Activated CD8-positive, alpha-beta T cell treated with anti-CD3 and anti-CD28 coated beads for 36 hours (primary cell): ENCODE results near the gene CDK4. TPM values are rescaled to one million over a fixed set of nuclear protein-coding genes. Genes with fewer than 3 reads are reported as not detected.

Source experiments
- ATAC-seq: fragments of 200-7000 bp; cut with Tn5 transposase; one replicate; pipeline ENCODE4 v1.10.0; 2021; ENCODE audit warnings: mild to moderate bottlenecking, moderate library complexity
- CTCF ChIA-PET: fragments of 350-600 bp; sonication (Branson Sonifier 250); formaldehyde crosslinking; loops from one replicate; lab custom pipeline; 2021; ENCODE audit warnings: antibody characterized with exemption; lab: Charles Lee
- POLR2A ChIA-PET: fragments of 350-600 bp; sonication (Branson Sonifier 250); formaldehyde crosslinking; loops from one replicate; lab custom pipeline; 2021; ENCODE audit warnings: antibody characterized with exemption; lab: Charles Lee
- DNase-seq: peaks from one replicate; pipeline ENCODE4 v3.0.0-alpha.2; 2020
- H3K27ac Mint-ChIP-seq: one replicate; pipeline ENCODE4 v1.8.0; 2021; ENCODE audit warnings: mild to moderate bottlenecking, mixed read lengths
- H3K27me3 Mint-ChIP-seq: one replicate; pipeline ENCODE4 v1.8.0; 2021; ENCODE audit warnings: mixed read lengths
- H3K36me3 Mint-ChIP-seq: one replicate; pipeline ENCODE4 v1.8.0; 2021; ENCODE audit warnings: low read depth, mixed read lengths
- H3K4me1 Mint-ChIP-seq: one replicate; pipeline ENCODE4 v1.8.0; 2021; ENCODE audit warnings: low read depth, mixed read lengths
- H3K4me3 Mint-ChIP-seq: one replicate; pipeline ENCODE4 v1.8.0; 2021; ENCODE audit warnings: mild to moderate bottlenecking, moderate library complexity, mixed read lengths
- H3K9me3 Mint-ChIP-seq: one replicate; pipeline ENCODE4 v1.8.0; 2021; ENCODE audit warnings: mixed read lengths
- intact Hi-C: fragments of 100-400 bp; cut with micrococcal nuclease; formaldehyde crosslinking; loops from one replicate; pipeline ENCODE4 v1.10.0; 2022
- total RNA-seq, 2 experiments: library from RNA; stranded (reverse); gene quantifications; one replicate each; pipeline ENCODE4 v1.2.3, GENCODE V29; 2021
- TF ChIP-seq, protein P1 (sequence below): fragments of 200-600 bp; IDR thresholded peaks from one replicate; pipeline ENCODE4 v1.8.0; 2022; ENCODE audit warnings: antibody characterized with exemption, mild to moderate bottlenecking

CDK4 gene
- total RNA-seq, 2 experiments from 2014 or later: 218 to 221 TPM

DNA sequence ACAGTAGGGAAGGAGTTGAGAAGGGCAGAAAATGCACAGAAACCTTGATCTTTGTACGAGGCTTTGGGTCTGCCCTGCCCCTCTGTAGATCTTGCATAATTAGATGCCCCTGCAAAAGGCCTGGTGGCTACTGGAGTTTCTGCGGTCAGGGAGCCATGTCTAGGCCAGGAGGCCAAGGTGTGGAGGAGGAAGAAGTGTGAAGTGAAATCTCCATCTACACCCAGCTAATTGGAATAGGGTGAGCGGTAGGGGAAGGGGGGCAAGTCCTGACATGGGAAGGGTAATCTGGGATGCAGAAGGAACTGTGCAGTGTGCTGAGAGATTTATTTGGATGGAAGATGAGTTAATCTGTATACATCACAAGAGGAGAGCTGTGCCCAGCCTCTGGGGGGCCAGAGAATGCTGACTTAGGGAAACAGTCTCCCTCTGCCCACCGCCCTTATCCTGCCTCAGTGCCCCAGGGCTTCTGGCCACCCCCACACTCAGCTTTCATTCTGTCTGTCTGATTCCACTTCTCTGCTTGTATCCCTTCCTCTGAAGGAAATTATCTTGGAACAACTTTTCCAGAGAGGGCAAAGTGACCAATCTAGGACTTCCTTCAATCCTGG lies 9.4 kb upstream of the CDK4 start:
- TF ChIP-seq, protein P1, sequence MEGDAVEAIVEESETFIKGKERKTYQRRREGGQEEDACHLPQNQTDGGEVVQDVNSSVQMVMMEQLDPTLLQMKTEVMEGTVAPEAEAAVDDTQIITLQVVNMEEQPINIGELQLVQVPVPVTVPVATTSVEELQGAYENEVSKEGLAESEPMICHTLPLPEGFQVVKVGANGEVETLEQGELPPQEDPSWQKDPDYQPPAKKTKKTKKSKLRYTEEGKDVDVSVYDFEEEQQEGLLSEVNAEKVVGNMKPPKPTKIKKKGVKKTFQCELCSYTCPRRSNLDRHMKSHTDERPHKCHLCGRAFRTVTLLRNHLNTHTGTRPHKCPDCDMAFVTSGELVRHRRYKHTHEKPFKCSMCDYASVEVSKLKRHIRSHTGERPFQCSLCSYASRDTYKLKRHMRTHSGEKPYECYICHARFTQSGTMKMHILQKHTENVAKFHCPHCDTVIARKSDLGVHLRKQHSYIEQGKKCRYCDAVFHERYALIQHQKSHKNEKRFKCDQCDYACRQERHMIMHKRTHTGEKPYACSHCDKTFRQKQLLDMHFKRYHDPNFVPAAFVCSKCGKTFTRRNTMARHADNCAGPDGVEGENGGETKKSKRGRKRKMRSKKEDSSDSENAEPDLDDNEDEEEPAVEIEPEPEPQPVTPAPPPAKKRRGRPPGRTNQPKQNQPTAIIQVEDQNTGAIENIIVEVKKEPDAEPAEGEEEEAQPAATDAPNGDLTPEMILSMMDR: no peak
- Mint-ChIP-seq H3K4me1 (peaks cover 42% of the 10 kb centered on the region), H3K4me3 (no peak overlapping the region), H3K27ac (no peak overlapping the region), H3K9me3 (no peaks in the 10 kb centered on the region), H3K27me3 (peaks cover 3% of the 10 kb centered on the region), H3K36me3 (peaks cover 55% of the 10 kb centered on the region)
- CTCF ChIA-PET: interaction anchor here (0.8 to 10.4 kb wide), 3 partner anchors 17 to 143 kb away, joined by 3 to 122 read pairs (median 4); partner anchors contain the start of genes EEF1AKMT3, METTL1 and TSFM
- intact Hi-C loops: no loop called here
- DNase-seq (no peak), ATAC-seq (no peak)
- POLR2A ChIA-PET: interaction anchor here (0.9 to 1.2 kb wide), 3 partner anchors 11 to 137 kb away, joined by 3 read pairs; partner anchors contain the start of genes EEF1AKMT3, METTL1 and TSFM

- TF ChIP-seq, protein P1: no peak
- Mint-ChIP-seq H3K27me3 (no peaks in the 10 kb centered on the region), H3K27ac (no peak overlapping the region), H3K9me3 (no peaks in the 10 kb centered on the region), H3K4me1 (peaks cover 42% of the 10 kb centered on the region), H3K4me3 (no peak overlapping the region), H3K36me3 (peaks cover 55% of the 10 kb centered on the region)
- intact Hi-C loops: no loop called here
- no peak for ATAC-seq
- ChIA-PET POLR2A (interaction anchor here (0.9 to 1.2 kb wide), 3 partner anchors 20 to 49 kb away, joined by 3 read pairs; partner anchors contain the start of gene TSFM), CTCF (interaction anchor here (1.0 to 10.4 kb wide), 7 partner anchors 18 to 145 kb away, joined by 3 to 122 read pairs (median 6); partner anchors contain the start of genes EEF1AKMT3, METTL1 and TSFM)
- no peak for DNase-seq
Measured at GRCh38 chr12:57760347-57760982, 8.4 kb upstream of the CDK4 start.

- TF ChIP-seq, protein P1: peak; percentile 69
- DNase-seq (peak; percentile 58), ATAC-seq (no peak)
- no peak overlapping the region for H3K4me3 Mint-ChIP-seq
- peaks cover 50% of the 10 kb centered on the region for H3K36me3 Mint-ChIP-seq
- intact Hi-C loops: no loop called here
- ChIA-PET CTCF (interaction anchor here (0.5 to 10.4 kb wide), 20 partner anchors 10 to 146 kb away, joined by 3 to 122 read pairs (median 4); partner anchors contain the start of genes EEF1AKMT3, METTL1, TSFM and TSPAN31), POLR2A (interaction anchor here (0.7 to 1.1 kb wide), 3 partner anchors 15 to 85 kb away, joined by 3 read pairs; no protein-coding TSS in a partner anchor)
- no peak overlapping the region for H3K27ac Mint-ChIP-seq
- H3K4me1 Mint-ChIP-seq: peaks cover 41% of the 10 kb centered on the region
- no peaks in the 10 kb centered on the region for H3K27me3 Mint-ChIP-seq
- no peaks in the 10 kb centered on the region for H3K9me3 Mint-ChIP-seq
Measured at GRCh38 chr12:57759360-57759980, 7.4 kb upstream of the CDK4 start.

- Mint-ChIP-seq H3K9me3 (no peaks in the 10 kb centered on the region), H3K27me3 (no peaks in the 10 kb centered on the region), H3K4me3 (no peak overlapping the region), H3K4me1 (peaks cover 43% of the 10 kb centered on the region), H3K36me3 (peaks cover 45% of the 10 kb centered on the region), H3K27ac (no peak overlapping the region)
- ATAC-seq (no peak), DNase-seq (no peak)
- ChIA-PET CTCF (interaction anchor here (0.8 to 10.4 kb wide), 11 partner anchors 10 to 147 kb away, joined by 3 to 122 read pairs (median 5); partner anchors contain the start of genes EEF1AKMT3, METTL1 and TSFM), POLR2A (no interaction called here)
- TF ChIP-seq, protein P1: no peak
- intact Hi-C loops: no loop called here
Measured at GRCh38 chr12:57758552-57759359, 6.6 kb upstream of the CDK4 start.
